Mesenteric fat pad (tissue), 1 donor: ENCODE results near the gene SH3D19. TPM values are rescaled to one million over a fixed set of nuclear protein-coding genes. Genes with fewer than 3 reads are reported as not detected.
"Not testable (repeated sequence)": the region's sequence is repeated elsewhere in the genome, so short reads cannot be mapped to it uniquely, and the experiment has no call there.

ENCODE experiments used
- DNase-seq: peaks from one replicate; pipeline ENCODE4 v3.0.0-alpha.2; 2020; ENCODE audit warnings: low spot score
- total RNA-seq: library from RNA; stranded (reverse); fragmentation: NEBNext Ultra II Directional; extraction: Animal tissue kit (Norgen Biotek cat#: 25700); gene quantifications from one replicate; pipeline ENCODE4 v1.2.1, GENCODE V29; 2021
- donor health status: DM: yes; HTN: yes; CAD: no.

Gene SH3D19
- total RNA-seq, 1 donor from 2014 or later, result 162 TPM

GRCh38 chr4:151322161-151322560 is 3.2 kb downstream of the SH3D19 start:
- not testable (repeated sequence) for DNase-seq

- DNase-seq, result no peak
These were observed 3.8 kb downstream of the SH3D19 start for GRCh38 chr4:151321586-151321985.

- DNase-seq, result no peak
These were observed 5.9 kb downstream of the SH3D19 start for GRCh38 chr4:151319490-151319889.

- DNase-seq, result no peak
These were observed 6.9 kb downstream of the SH3D19 start for GRCh38 chr4:151318307-151319006.

- no peak for DNase-seq
These were observed 8.8 kb downstream of the SH3D19 start for GRCh38 chr4:151316645-151317044.

GRCh38 chr4:151315212-151315886 is 10.1 kb downstream of the SH3D19 start:
- DNase-seq, result no peak

- DNase-seq, result no peak
These were observed 10.9 kb downstream of the SH3D19 start for GRCh38 chr4:151314479-151314878.

GRCh38 chr4:151314010-151314355 is 11.4 kb downstream of the SH3D19 start:
- no peak for DNase-seq

GRCh38 chr4:151313306-151314009 is 11.9 kb downstream of the SH3D19 start:
- no peak for DNase-seq

GRCh38 chr4:151310124-151310728 is 15.2 kb downstream of the SH3D19 start:
- DNase-seq, result no peak

GRCh38 chr4:151304755-151305154 is 20.6 kb downstream of the SH3D19 start:
- no peak for DNase-seq

GRCh38 chr4:151304226-151304625 is 21.2 kb downstream of the SH3D19 start:
- DNase-seq, result no peak

- DNase-seq, result no peak
These were observed 23.0 kb downstream of the SH3D19 start for GRCh38 chr4:151302432-151302831.

- no peak for DNase-seq
These were observed 28.2 kb downstream of the SH3D19 start for GRCh38 chr4:151297170-151297569.

GRCh38 chr4:151296227-151296626 is 29.2 kb downstream of the SH3D19 start:
- no peak for DNase-seq

- DNase-seq, result no peak
These were observed 30.4 kb downstream of the SH3D19 start for GRCh38 chr4:151294833-151295496.

GRCh38 chr4:151292038-151292437 is 33.4 kb downstream of the SH3D19 start:
- DNase-seq, result no peak

- no peak for DNase-seq
These were observed 33.9 kb downstream of the SH3D19 start for GRCh38 chr4:151291485-151291884.

- no peak for DNase-seq
These were observed 38.0 kb downstream of the SH3D19 start for GRCh38 chr4:151287409-151287808.

GRCh38 chr4:151284534-151285245 is 40.7 kb downstream of the SH3D19 start:
- no peak for DNase-seq
